Spleen (tissue), 11 donors: ENCODE results near the gene AFMID. TPM values are rescaled to one million over a fixed set of nuclear protein-coding genes. Genes with fewer than 3 reads are reported as not detected.

Experiments
- DNase-seq: peaks from one replicate; pipeline ENCODE4 v3.0.0-alpha.2; 2020
- H3K27ac ChIP-seq, 8 donors: fragments of 200-600 bp; sonication (generic) in 7 of 8; 1 replicate in 4 of 8; 2 replicates in 4 of 8; pipeline versions ENCODE4 v1.5.0 to v1.8.0; 2016 to 2021; ENCODE audit warnings: inconsistent platforms in 4 of 8, mild to moderate bottlenecking in 4 of 8, moderate library complexity in 1 of 8
- H3K27me3 ChIP-seq, 7 donors: fragments of 200-600 bp; sonication (generic) in 6 of 7; replicated peaks in 1 of 7; 1 replicate in 4 of 7; 2 replicates in 3 of 7; pipeline versions ENCODE4 v1.5.0 to v1.8.0; 2016 to 2021; ENCODE audit warnings: inconsistent platforms in 3 of 7, mild to moderate bottlenecking in 1 of 7
- H3K36me3 ChIP-seq, 6 donors: fragments of 200-600 bp; sonication (generic) in 5 of 6; 1 replicate in 4 of 6; 2 replicates in 2 of 6; pipeline versions ENCODE4 v1.5.0 to v1.8.0; 2016 to 2021; ENCODE audit warnings: inconsistent platforms in 2 of 6
- H3K4me1 ChIP-seq, 6 donors: fragments of 200-600 bp; sonication (generic) in 5 of 6; 1 replicate in 3 of 6; 2 replicates in 3 of 6; pipeline versions ENCODE4 v1.5.0 to v1.8.0; 2016 to 2021; ENCODE audit warnings: inconsistent platforms in 3 of 6
- H3K4me3 ChIP-seq, 8 donors: fragments of 200-600 bp; sonication (generic) in 7 of 8; 1 replicate in 4 of 8; 2 replicates in 4 of 8; pipeline versions ENCODE4 v1.5.0 to v1.8.0; 2016 to 2021; ENCODE audit warnings: inconsistent platforms in 4 of 8, mild to moderate bottlenecking in 4 of 8, moderate library complexity in 2 of 8
- H3K9me3 ChIP-seq, 8 donors: fragments of 200-600 bp; sonication (generic) in 7 of 8; 1 replicate in 4 of 8; 2 replicates in 4 of 8; pipeline versions ENCODE4 v1.5.0 to v1.8.0; 2016 to 2021; ENCODE audit warnings: inconsistent platforms in 4 of 8
- POLR2A ChIP-seq, 3 donors: fragments of 450-650 bp; IDR thresholded peaks; one replicate each; pipeline ENCODE4 v1.5.1; 2017; ENCODE audit warnings: antibody characterized with exemption in 3 of 3, mild to moderate bottlenecking in 1 of 3
- POLR2AphosphoS5 ChIP-seq, 3 donors: sonication (generic); formaldehyde crosslinking; IDR thresholded peaks; one replicate each; pipeline ENCODE4 v1.5.1; 2017; ENCODE audit warnings: antibody characterized with exemption in 3 of 3
- WGBS, 5 donors: extraction: QIAGEN DNeasy Blood & Tissue Kit in 3 of 5; methylation state at CpG; one replicate each; pipeline versions ENCODE4 v1.1.5 to v1.1.7; 2013 to 2018; 5-methylcytosine and 5-hydroxymethylcytosine counted together
- intact Hi-C: fragments of 100-400 bp; cut with DNase I; formaldehyde crosslinking; loops from one replicate; pipeline ENCODE4 v1.15.0; 2023; ENCODE audit warnings: low total_unique reads
- polyA plus RNA-seq, 3 donors: library from polyadenylated mRNA; stranded (reverse); fragments of 200-250 nt; gene quantifications; one replicate each; pipeline ENCODE4 v1.2.1, GENCODE V29; 2013
- total RNA-seq, 7 donors: library from RNA; depleted of rRNA in 3 of 7; stranded (reverse); fragments of >200 nt in 3 of 7; fragmentation: NEBNext Ultra II Directional in 4 of 7; extraction: Animal tissue kit (Norgen Biotek cat#: 25700) in 4 of 7; gene quantifications; one replicate each; pipeline versions ENCODE4 v1.1.0 to v1.2.1, GENCODE V29; 2016 to 2021
- TF ChIP-seq, protein P1 (sequence below), 11 experiments: fragments of 200-600 bp in 7 of 11; fragments of 450-650 bp in 4 of 11; sonication (generic) in 4 of 11; IDR thresholded peaks in 8 of 11; conservative IDR thresholded peaks in 3 of 11; 1 replicate in 7 of 11; 2 replicates in 4 of 11; pipeline versions ENCODE4 v1.4.0 to v1.8.0; 2016 to 2021; ENCODE audit warnings: antibody characterized with exemption in 11 of 11, inconsistent platforms in 4 of 11, mild to moderate bottlenecking in 1 of 11
- donor health status: healthy with polysubstance abuse.
- donor health status: DM: no; HTN: no; CAD: no; lungs with moderate emphysema.
- donor health status: DM: no; HTN: no; CAD: no.
- donor health status: Bipolar disorder and iron deficiency.
- donor health status: healthy.
- donor health status: DM: no; HTN: no; CAD: no.
- donor health status: DM: yes; HTN: yes; CAD: no.

AFMID gene
- total and polyA plus RNA-seq, 10 donors: 13.1 to 42.5 (median 24.2) TPM

DNA sequence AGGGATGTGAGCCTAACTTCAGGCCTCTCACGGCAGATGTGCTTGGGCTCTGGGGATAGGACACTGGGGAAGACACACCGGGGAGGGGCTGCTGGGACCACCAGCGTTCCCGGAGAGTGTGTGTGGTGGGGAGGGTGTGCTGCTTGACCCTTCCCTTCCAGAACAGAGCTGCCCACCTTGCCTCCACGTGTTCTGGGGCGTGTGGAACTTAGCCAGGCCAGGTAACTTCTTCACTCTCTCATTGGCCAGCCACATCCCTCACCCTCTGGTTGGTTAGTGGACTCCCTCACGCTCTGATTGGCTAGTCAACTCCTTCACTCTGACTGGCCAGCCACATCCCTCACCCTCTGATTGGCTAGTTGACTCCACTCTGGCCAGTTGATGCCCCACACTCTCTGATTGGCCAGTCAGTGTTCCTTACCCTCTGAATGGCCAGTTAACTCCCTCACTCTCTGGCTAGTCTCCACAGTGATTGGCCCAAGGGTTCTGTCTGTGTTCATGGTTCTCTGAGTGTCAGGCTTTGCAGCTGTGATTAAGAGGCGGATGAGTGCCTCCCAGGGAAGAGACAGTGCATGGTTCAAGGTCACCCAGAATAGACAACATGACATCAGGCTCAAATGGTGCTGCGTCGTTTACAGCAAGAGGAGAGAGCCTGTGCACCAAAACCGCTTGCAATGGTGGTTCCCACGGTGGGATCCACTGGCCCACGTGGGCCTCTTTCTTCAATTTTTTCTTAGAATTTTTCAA lies 54.3 kb downstream of the AFMID start:
- Histone ChIP-seq H3K4me3 (no peak overlapping the region), H3K4me1 (peaks cover 3 to 40% (median 15%) of the 10 kb centered on the region in 6 donors), H3K36me3 (no peaks in the 10 kb centered on the region), H3K9me3 (no peaks in the 10 kb centered on the region), H3K27ac (no peak overlapping the region), H3K27me3 (no peaks in the 10 kb centered on the region)
- DNase-seq: no peak
- WGBS, 5 donors: 74 to 91% (median 79%) methylated on average over 12 to 13 of the region's 13 CpGs
- TF ChIP-seq POLR2AphosphoS5 (IDR thresholded peaks at IDR 0.05): no peak
- no peak for TF ChIP-seq POLR2A (IDR thresholded peaks at IDR 0.05)
- TF ChIP-seq, protein P1, sequence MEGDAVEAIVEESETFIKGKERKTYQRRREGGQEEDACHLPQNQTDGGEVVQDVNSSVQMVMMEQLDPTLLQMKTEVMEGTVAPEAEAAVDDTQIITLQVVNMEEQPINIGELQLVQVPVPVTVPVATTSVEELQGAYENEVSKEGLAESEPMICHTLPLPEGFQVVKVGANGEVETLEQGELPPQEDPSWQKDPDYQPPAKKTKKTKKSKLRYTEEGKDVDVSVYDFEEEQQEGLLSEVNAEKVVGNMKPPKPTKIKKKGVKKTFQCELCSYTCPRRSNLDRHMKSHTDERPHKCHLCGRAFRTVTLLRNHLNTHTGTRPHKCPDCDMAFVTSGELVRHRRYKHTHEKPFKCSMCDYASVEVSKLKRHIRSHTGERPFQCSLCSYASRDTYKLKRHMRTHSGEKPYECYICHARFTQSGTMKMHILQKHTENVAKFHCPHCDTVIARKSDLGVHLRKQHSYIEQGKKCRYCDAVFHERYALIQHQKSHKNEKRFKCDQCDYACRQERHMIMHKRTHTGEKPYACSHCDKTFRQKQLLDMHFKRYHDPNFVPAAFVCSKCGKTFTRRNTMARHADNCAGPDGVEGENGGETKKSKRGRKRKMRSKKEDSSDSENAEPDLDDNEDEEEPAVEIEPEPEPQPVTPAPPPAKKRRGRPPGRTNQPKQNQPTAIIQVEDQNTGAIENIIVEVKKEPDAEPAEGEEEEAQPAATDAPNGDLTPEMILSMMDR (IDR thresholded peaks at IDR 0.05 in 8 of 11, conservative IDR thresholded peaks at IDR 0.05 in 3 of 11): no peak
- intact Hi-C loops: no loop called here

DNA sequence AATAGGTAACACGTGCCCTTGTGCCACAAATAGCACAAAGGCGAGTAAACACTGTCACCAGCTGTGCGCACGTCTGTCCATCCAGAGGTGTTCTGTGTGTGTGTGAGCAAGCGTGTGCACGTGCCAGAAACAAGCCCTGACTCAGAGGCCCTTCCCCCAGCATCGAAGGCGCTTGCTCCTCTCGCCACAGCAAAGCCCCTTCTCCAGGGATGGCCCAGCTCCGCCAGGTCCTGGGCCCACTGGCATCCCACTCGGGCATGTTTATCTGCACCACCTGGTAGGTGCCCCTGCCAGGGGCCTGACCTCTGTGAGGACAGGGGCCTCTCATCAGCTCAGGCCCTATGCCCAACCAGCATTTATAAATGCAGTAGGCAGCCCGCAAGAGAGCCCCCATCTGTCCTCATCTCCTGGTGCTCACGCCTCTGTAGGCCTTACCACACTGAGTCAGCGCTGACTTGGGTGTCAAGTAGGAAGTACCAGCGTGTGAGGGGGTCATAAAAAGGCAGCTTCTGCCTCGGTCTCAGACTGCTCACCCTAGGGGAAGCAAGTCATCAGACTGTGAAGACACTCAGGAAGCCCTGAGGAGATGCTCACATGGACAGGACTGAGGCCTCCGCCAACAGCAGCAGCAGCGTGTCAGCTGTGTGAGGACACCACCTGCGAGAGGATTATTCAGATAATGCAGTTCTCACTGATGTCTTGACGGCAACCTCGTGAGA lies 55.0 kb downstream of the AFMID start:
- Histone ChIP-seq H3K4me1 (peaks cover 3 to 35% (median 15%) of the 10 kb centered on the region in 6 donors), H3K27me3 (no peaks in the 10 kb centered on the region), H3K4me3 (no peak overlapping the region), H3K27ac (peak overlapping the region in 5 of 8 donors; percentile 20 to 54 (median 41)), H3K9me3 (no peaks in the 10 kb centered on the region), H3K36me3 (no peaks in the 10 kb centered on the region)
- DNase-seq: no peak
- WGBS, 5 donors: 66 to 79% (median 69%) methylated on average over 13 to 21 of the region's 21 CpGs
- TF ChIP-seq POLR2AphosphoS5 (IDR thresholded peaks at IDR 0.05): peak in 2 of 3 donors; percentile 46 to 60
- no peak for TF ChIP-seq POLR2A (IDR thresholded peaks at IDR 0.05)
- TF ChIP-seq, protein P1 (IDR thresholded peaks at IDR 0.05 in 8 of 11, conservative IDR thresholded peaks at IDR 0.05 in 3 of 11): no peak
- intact Hi-C loops: no loop called here

DNA sequence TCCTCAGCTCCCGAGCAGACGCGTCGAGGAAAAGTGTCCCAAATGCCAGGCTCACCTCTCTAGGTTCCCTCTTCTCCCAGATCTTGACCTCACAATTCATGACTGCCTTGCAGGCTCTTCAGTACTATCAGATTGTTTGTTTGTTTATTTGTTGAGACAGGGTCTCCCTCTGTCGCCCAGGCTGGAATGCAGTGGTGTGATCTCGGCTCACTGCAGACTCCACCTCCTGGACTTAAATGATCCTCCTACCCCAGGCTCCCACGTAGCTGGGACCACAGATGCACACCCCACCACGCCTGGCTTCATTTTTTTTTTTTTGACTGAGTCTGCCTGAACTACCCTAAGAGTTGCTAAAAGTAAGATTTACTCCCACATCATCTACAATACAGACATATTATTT lies 60.1 kb downstream of the AFMID start:
- intact Hi-C loops: no loop called here
- Histone ChIP-seq H3K4me1 (peaks cover 16 to 52% (median 28%) of the 10 kb centered on the region in 6 donors), H3K36me3 (no peaks in the 10 kb centered on the region), H3K4me3 (no peak overlapping the region), H3K27ac (peak overlapping the region in 2 of 8 donors; percentile 37 to 84), H3K9me3 (no peaks in the 10 kb centered on the region), H3K27me3 (no peaks in the 10 kb centered on the region)
- TF ChIP-seq, protein P1 (IDR thresholded peaks at IDR 0.05 in 8 of 11, conservative IDR thresholded peaks at IDR 0.05 in 3 of 11): no peak
- TF ChIP-seq POLR2AphosphoS5 (IDR thresholded peaks at IDR 0.05): no peak
- TF ChIP-seq POLR2A (IDR thresholded peaks at IDR 0.05): no peak
- 85 to 90% (median 89%) methylated on average over 8 of the region's 8 CpGs for WGBS, 5 donors
- DNase-seq: no peak
